ENCODE measurements around the gene NSMCE4A. TPM values are rescaled to one million over a fixed set of nuclear protein-coding genes. Genes with fewer than 3 reads are reported as not detected.

NSMCE4A gene
- polyA plus RNA-seq, 3 donors: 34.6 to 47.2 (median 38.1) TPM

- no peak overlapping the region for H3K9ac ChIP-seq (ENCODE audit: insufficient read depth, low read length, poor library complexity, severe bottlenecking)
- H3K4me2 ChIP-seq (replicated peaks; ENCODE audit: extremely low read depth, low read length, poor library complexity, severe bottlenecking): no peak overlapping the region
- no peaks in the 10 kb centered on the region for H3K79me2 ChIP-seq (ENCODE audit: insufficient read depth, low read length)
- no peaks in the 10 kb centered on the region for H4K20me1 ChIP-seq (ENCODE audit: insufficient read depth, low read length)
- no CpG with 5 or more reads among the region's 2 CpGs for WGBS (ENCODE audit: insufficient coverage)
- DNase-seq: peak; percentile 25 to 61 (median 56)
- H3K9me3 Mint-ChIP-seq: peaks cover 2 to 13% (median 6%) of the 10 kb centered on the region in 7 donors
- H3K27me3 Mint-ChIP-seq (ENCODE audit: low read depth in 3 of 3): peaks cover 0 to 3% (median 0%) of the 10 kb centered on the region in 3 donors
- no peak for TF ChIP-seq CTCF (IDR thresholded peaks at IDR 0.05)
- no peaks in the 10 kb centered on the region for H3K27me3 ChIP-seq (ENCODE audit: control insufficient read depth in 2 of 2, insufficient read depth in 2 of 2, low read length in 2 of 2)
- no peak overlapping the region for H2AFZ ChIP-seq (ENCODE audit: insufficient read depth, low read depth, low read length, poor library complexity, severe bottlenecking)
- no peak overlapping the region for H3K4me3 ChIP-seq (replicated peaks in 1 of 3; ENCODE audit: low read depth in 2 of 3, low read length in 3 of 3)
- H3K4me1 Mint-ChIP-seq: peaks cover 10% of the 10 kb centered on the region
- intact Hi-C loops (cut with micrococcal nuclease): no loop called here
- H3K4me1 ChIP-seq (ENCODE audit: control insufficient read depth in 1 of 2, insufficient read depth in 2 of 2, low read length in 2 of 2): peaks cover 8 to 9% of the 10 kb centered on the region in 2 donors
- no peak overlapping the region for H3K27ac ChIP-seq (ENCODE audit: low read depth in 1 of 2, low read length in 2 of 2)
- no peaks in the 10 kb centered on the region for H3K36me3 ChIP-seq (replicated peaks in 1 of 2; ENCODE audit: control insufficient read depth in 1 of 2, insufficient read depth in 2 of 2, low read length in 2 of 2)
- H3K27ac Mint-ChIP-seq: peak overlapping the region in 3 of 7 donors; percentile 19 to 55 (median 37)
- no peaks in the 10 kb centered on the region for H3K9me3 ChIP-seq (replicated peaks in 1 of 2; ENCODE audit: control insufficient read depth in 1 of 2, insufficient read depth in 1 of 2, low read length in 2 of 2)
- no peaks in the 10 kb centered on the region for H3K36me3 Mint-ChIP-seq
- no peak overlapping the region for H3K4me3 Mint-ChIP-seq
Measured at GRCh38 chr10:121942749-121943416, 32.1 kb downstream of the NSMCE4A start.

GRCh38 chr10:121941532-121941931 is 33.5 kb downstream of the NSMCE4A start:
- no peaks in the 10 kb centered on the region for H3K79me2 ChIP-seq (ENCODE audit: insufficient read depth, low read length)
- no peaks in the 10 kb centered on the region for H4K20me1 ChIP-seq (ENCODE audit: insufficient read depth, low read length)
- H3K27me3 Mint-ChIP-seq (ENCODE audit: low read depth in 3 of 3): peaks cover 0 to 3% (median 0%) of the 10 kb centered on the region in 3 donors
- no peak overlapping the region for H3K27ac Mint-ChIP-seq
- intact Hi-C loops (cut with micrococcal nuclease): no loop called here
- peaks cover 2 to 13% (median 6%) of the 10 kb centered on the region in 7 donors for H3K9me3 Mint-ChIP-seq
- no peak overlapping the region for H3K27ac ChIP-seq (ENCODE audit: low read depth in 1 of 2, low read length in 2 of 2)
- no peak overlapping the region for H3K4me2 ChIP-seq (replicated peaks; ENCODE audit: extremely low read depth, low read length, poor library complexity, severe bottlenecking)
- TF ChIP-seq CTCF (IDR thresholded peaks at IDR 0.05): no peak
- no peaks in the 10 kb centered on the region for H3K9me3 ChIP-seq (replicated peaks in 1 of 2; ENCODE audit: control insufficient read depth in 1 of 2, insufficient read depth in 1 of 2, low read length in 2 of 2)
- H3K4me3 Mint-ChIP-seq: no peak overlapping the region
- no peak overlapping the region for H3K4me3 ChIP-seq (replicated peaks in 1 of 3; ENCODE audit: low read depth in 2 of 3, low read length in 3 of 3)
- DNase-seq: no peak
- no peaks in the 10 kb centered on the region for H3K27me3 ChIP-seq (ENCODE audit: control insufficient read depth in 2 of 2, insufficient read depth in 2 of 2, low read length in 2 of 2)
- no peaks in the 10 kb centered on the region for H3K36me3 ChIP-seq (replicated peaks in 1 of 2; ENCODE audit: control insufficient read depth in 1 of 2, insufficient read depth in 2 of 2, low read length in 2 of 2)
- 43% methylated on average over 3 of the region's 3 CpGs for WGBS (ENCODE audit: insufficient coverage)
- H3K4me1 Mint-ChIP-seq: peaks cover 6% of the 10 kb centered on the region
- H3K36me3 Mint-ChIP-seq: no peaks in the 10 kb centered on the region
- no peak overlapping the region for H2AFZ ChIP-seq (ENCODE audit: insufficient read depth, low read depth, low read length, poor library complexity, severe bottlenecking)
- H3K4me1 ChIP-seq (ENCODE audit: control insufficient read depth in 1 of 2, insufficient read depth in 2 of 2, low read length in 2 of 2): peaks cover 8 to 9% of the 10 kb centered on the region in 2 donors
- no peak overlapping the region for H3K9ac ChIP-seq (ENCODE audit: insufficient read depth, low read length, poor library complexity, severe bottlenecking)
